Activated CD4-positive, alpha-beta T cell treated with anti-CD3 and anti-CD28 coated beads, Interleukin-2, amount 50 U/mL, for 16 hours (primary cell): Measurements from ENCODE around the gene SURF6.
"Not testable (repeated sequence)": the region's sequence is repeated elsewhere in the genome, so short reads cannot be mapped to it uniquely, and the experiment has no call there.

Experiments used
- DNase-seq: peaks from one replicate; pipeline ENCODE4 v3.0.0-alpha.2; 2020

The SURF6 gene

GRCh38 chr9:133283255-133284032, 52.5 kb downstream of the SURF6 start:
- DNase-seq: not testable (repeated sequence)

GRCh38 chr9:133282464-133283238, 53.3 kb downstream of the SURF6 start:
- DNase-seq: no peak

- DNase-seq: no peak
These were observed 55.6 kb downstream of the SURF6 start for GRCh38 chr9:133280392-133280791.
